Large intestine (tissue), 3 donors: ENCODE results near the gene LYSMD3. TPM values are rescaled to one million over a fixed set of nuclear protein-coding genes. Genes with fewer than 3 reads are reported as not detected.

ENCODE experiments used
- DNase-seq, 2 donors: peaks; one replicate each; pipeline versions ENCODE4 v3.0.0 to v3.0.0-alpha.2; 2013
- H3K27ac ChIP-seq: one replicate; pipeline ENCODE4 v1.5.1; 2013; ENCODE audit warnings: low read length
- H3K27me3 ChIP-seq: 2 replicates; pipeline ENCODE4 v1.6.1; 2013; ENCODE audit warnings: low read length; ENCODE audit not compliant: control insufficient read depth, insufficient read depth
- H3K36me3 ChIP-seq: 2 replicates; pipeline ENCODE4 v1.6.1; 2013; ENCODE audit warnings: low read length; ENCODE audit not compliant: control insufficient read depth, insufficient read depth
- H3K4me1 ChIP-seq: one replicate; pipeline ENCODE4 v1.6.1; 2013; ENCODE audit warnings: low read length; ENCODE audit not compliant: control insufficient read depth, insufficient read depth
- H3K4me3 ChIP-seq: one replicate; pipeline ENCODE4 v1.5.1; 2013; ENCODE audit warnings: low read length
- H3K9me3 ChIP-seq: one replicate; pipeline ENCODE4 v1.6.1; 2013; ENCODE audit warnings: mild to moderate bottlenecking, low read depth, low read length, moderate library complexity; ENCODE audit not compliant: control insufficient read depth
- WGBS: methylation state at CpG from one replicate; pipeline ENCODE4 v1.1.5; 2013; ENCODE audit warnings: low lambda C conversion rate; ENCODE audit not compliant: insufficient coverage; 5-methylcytosine and 5-hydroxymethylcytosine counted together
- polyA plus RNA-seq: library from polyadenylated mRNA; unstranded; fragments of 120-200 nt; gene quantifications from one replicate; pipeline ENCODE4 v1.2.1, GENCODE V29; 2013

The LYSMD3 gene
- polyA plus RNA-seq, 1 donor: 25.4 TPM

GRCh38 chr5:90529939-90530677, 724 bp upstream of the LYSMD3 start:
- Histone ChIP-seq H3K4me1 (peaks cover 10% of the 10 kb centered on the region), H3K9me3 (no peaks in the 10 kb centered on the region), H3K27ac (peak overlapping the region; percentile 74), H3K4me3 (peak overlapping the region; percentile 86), H3K27me3 (no peaks in the 10 kb centered on the region), H3K36me3 (no peaks in the 10 kb centered on the region)
- peak in 1 of 2 donors; percentile 55 for DNase-seq
- WGBS: no CpG with 5 or more reads among the region's 13 CpGs

DNA sequence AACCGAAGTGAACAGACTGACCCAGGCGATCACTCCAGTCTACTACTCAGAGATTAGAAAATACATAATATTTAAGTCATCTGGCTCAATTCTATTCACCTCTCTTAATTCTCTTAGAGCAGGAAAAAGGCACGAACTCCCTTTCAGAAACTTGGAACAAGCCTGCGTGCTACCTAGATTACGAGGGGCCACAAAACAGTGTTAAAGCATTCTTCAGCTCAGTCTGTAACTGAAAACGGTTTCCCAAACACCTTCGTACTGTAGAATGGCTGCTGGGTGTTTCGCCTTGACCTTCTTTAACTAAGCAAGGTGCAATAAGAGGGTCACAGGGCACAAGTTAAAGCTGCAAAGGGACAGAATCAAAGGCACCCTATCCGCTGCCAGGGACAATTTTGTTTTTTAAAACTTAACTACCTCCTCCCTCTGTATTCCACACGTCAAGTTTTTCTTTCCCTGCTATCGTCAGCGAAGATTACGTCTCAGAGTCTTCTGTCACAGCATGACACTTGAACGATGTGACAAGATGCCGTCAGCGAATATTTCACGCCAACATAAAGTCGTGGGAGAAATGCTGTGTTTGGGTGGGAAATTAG, 687 bp downstream of the LYSMD3 start:
- 0% methylated on average over 3 of the region's 18 CpGs for WGBS

GRCh38 chr5:90519081-90519480, 10.3 kb downstream of the LYSMD3 start:
- Histone ChIP-seq H3K9me3 (no peaks in the 10 kb centered on the region), H3K36me3 (peaks cover 31% of the 10 kb centered on the region), H3K27me3 (no peaks in the 10 kb centered on the region), H3K4me1 (no peaks in the 10 kb centered on the region), H3K27ac (no peak overlapping the region), H3K4me3 (no peak overlapping the region)
- WGBS: 93% methylated on average over 6 of the region's 7 CpGs
- DNase-seq: no peak

More for the DNA sequence above, 687 bp downstream of the LYSMD3 start:
- peak overlapping the region; percentile 93 for H3K27ac ChIP-seq
- H3K4me1 ChIP-seq: peaks cover 10% of the 10 kb centered on the region
- H3K4me3 ChIP-seq: peak overlapping the region; percentile 86
- H3K27me3 ChIP-seq: no peaks in the 10 kb centered on the region
- H3K9me3 ChIP-seq: no peaks in the 10 kb centered on the region
- H3K36me3 ChIP-seq: peaks cover 7% of the 10 kb centered on the region
- DNase-seq: peak in 1 of 2 donors; percentile 33

DNA sequence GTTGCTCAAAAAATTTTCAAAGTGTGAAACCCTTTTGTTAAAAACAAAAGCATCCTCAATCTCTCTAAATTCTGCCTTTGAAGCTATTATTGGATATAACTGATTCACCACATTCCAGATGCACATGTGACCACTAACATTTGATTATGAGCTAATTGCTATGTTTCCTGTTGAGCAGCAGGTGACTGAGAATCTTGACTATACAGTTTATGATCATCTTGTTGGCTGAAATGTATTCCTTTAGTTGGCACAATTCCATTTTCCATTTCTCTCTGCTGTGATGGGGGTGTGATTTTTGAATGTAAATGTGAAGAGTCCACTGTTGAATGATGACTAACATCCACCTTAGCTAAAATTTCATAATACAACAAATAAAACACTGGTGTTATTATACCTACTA, 10.7 kb downstream of the LYSMD3 start:
- H3K27me3 ChIP-seq: no peaks in the 10 kb centered on the region
- no peak overlapping the region for H3K27ac ChIP-seq
- no peaks in the 10 kb centered on the region for H3K9me3 ChIP-seq
- H3K4me3 ChIP-seq: no peak overlapping the region
- no peak for DNase-seq
- H3K36me3 ChIP-seq: peaks cover 28% of the 10 kb centered on the region
- H3K4me1 ChIP-seq: no peaks in the 10 kb centered on the region

DNA sequence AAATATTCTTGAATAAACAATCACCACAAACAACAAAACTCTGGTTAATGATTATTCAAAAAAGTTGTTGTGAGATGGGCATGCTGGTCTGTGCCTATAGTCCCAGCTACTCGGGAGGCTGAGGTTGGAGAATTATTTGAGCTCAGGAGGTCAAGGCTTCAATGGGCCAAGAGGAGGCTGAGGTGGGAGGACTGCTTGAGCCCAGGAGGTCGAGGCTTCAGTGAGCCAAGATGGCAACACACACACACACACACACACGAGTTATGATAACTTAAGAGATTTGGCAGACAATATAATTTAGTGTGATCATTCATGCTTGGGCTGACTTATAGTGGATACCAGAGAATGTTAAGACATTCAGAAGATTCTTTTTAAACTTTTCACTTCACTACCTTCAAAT, 14.9 kb downstream of the LYSMD3 start:
- H3K27ac ChIP-seq: no peak overlapping the region
- no peaks in the 10 kb centered on the region for H3K4me1 ChIP-seq
- H3K4me3 ChIP-seq: no peak overlapping the region
- H3K9me3 ChIP-seq: no peaks in the 10 kb centered on the region
- peaks cover 8% of the 10 kb centered on the region for H3K36me3 ChIP-seq
- no peak for DNase-seq
- H3K27me3 ChIP-seq: no peaks in the 10 kb centered on the region
- WGBS: no CpG with 5 or more reads among the region's 3 CpGs

DNA sequence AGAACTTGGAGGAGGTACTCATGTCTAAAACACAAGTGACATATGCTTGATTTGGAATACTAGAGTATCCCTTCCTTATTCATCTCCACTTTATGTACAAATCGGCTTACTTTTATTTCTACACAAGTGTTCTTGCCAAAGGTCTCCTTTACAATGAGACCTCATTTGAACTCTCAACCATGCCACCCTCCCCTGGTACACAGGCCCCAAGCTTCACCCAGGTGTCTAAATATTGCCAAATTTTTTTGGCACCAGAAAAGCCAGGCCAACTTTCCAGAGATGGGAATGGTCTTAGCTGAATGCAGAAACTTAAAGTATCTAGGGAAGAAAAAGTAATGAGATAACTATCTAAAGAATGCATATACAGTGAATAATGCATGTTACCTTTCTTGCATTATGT, 18.9 kb downstream of the LYSMD3 start:
- H3K9me3 ChIP-seq: no peaks in the 10 kb centered on the region
- H3K27me3 ChIP-seq: no peaks in the 10 kb centered on the region
- H3K36me3 ChIP-seq: no peaks in the 10 kb centered on the region
- no peaks in the 10 kb centered on the region for H3K4me1 ChIP-seq
- H3K27ac ChIP-seq: no peak overlapping the region
- no peak for DNase-seq
- 80% methylated on average over 1 of the region's 1 CpG for WGBS
- no peak overlapping the region for H3K4me3 ChIP-seq

DNA sequence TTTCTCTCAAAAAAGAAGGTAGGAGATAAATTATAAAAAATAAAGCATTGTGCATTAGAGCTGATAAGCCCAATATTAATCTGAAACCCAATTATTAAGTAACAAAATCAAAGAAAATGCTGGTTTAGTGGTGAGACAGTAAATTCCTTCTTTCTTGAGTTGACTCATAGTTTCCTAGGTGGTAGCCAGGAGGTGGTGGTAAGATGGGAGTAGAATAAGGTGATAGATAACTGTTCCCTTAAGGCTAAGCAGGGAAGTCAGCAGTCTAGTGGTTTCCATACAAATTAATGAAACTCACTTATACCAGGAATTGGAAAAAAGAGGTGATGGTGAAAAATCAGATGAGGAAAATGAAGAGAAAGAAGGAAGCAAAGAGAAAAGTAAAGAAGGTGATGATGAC, 23.2 kb downstream of the LYSMD3 start:
- DNase-seq: no peak
- Histone ChIP-seq H3K27me3 (no peaks in the 10 kb centered on the region), H3K4me3 (no peak overlapping the region), H3K9me3 (no peaks in the 10 kb centered on the region), H3K36me3 (no peaks in the 10 kb centered on the region), H3K27ac (no peak overlapping the region), H3K4me1 (no peaks in the 10 kb centered on the region)

GRCh38 chr5:90504743-90505142, 24.6 kb downstream of the LYSMD3 start:
- no peaks in the 10 kb centered on the region for H3K4me1 ChIP-seq
- H3K27me3 ChIP-seq: no peaks in the 10 kb centered on the region
- H3K9me3 ChIP-seq: no peaks in the 10 kb centered on the region
- no peak for DNase-seq
- H3K4me3 ChIP-seq: no peak overlapping the region
- WGBS: 83% methylated on average over 1 of the region's 2 CpGs
- H3K36me3 ChIP-seq: no peaks in the 10 kb centered on the region
- H3K27ac ChIP-seq: no peak overlapping the region

DNA sequence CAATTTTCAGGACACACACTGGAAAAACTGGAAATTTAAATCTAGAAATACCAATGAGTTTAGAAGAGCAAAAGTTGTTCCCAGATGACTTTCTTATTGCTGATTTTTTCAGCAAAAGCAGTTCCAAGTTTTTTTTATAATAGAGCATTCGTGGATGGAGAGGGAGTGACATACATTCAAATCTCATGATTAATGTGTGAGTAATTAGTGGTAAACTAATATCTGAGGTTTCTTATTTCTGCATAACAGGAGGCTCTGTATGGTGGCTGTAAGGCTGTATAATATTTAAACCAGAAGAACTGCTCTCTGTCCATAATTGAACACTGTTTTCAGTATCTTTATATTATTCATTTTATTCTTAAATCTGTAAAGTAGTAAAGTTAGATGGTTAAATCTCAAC, 25.8 kb downstream of the LYSMD3 start:
- H3K27ac ChIP-seq: no peak overlapping the region
- no peak for DNase-seq
- H3K4me3 ChIP-seq: no peak overlapping the region
- 88% methylated on average over 1 of the region's 1 CpG for WGBS
- H3K36me3 ChIP-seq: no peaks in the 10 kb centered on the region
- no peaks in the 10 kb centered on the region for H3K9me3 ChIP-seq
- no peaks in the 10 kb centered on the region for H3K4me1 ChIP-seq
- no peaks in the 10 kb centered on the region for H3K27me3 ChIP-seq

DNA sequence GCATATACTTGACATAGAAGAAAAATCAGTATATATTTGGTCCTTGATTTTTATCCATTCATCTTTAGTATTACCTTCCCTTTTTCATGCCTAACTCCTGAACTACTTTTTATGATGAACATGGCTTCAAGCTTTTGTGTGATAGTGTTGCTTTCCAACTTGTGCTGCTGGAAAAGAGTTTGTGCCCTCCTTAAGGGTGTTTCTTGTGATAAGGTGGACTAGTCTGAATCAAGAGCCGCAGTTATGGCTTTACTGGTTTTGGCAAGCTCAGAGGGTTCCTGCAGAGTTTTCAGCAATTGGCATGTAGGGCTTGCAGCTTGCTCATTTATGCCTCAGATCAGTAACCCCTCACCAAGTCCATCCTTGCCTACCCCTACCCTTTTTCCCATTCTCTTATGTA, 34.2 kb downstream of the LYSMD3 start:
- WGBS: no CpG with 5 or more reads among the region's 1 CpG

GRCh38 chr5:90494043-90494442, 35.3 kb downstream of the LYSMD3 start:
- Histone ChIP-seq H3K27me3 (no peaks in the 10 kb centered on the region), H3K4me3 (no peak overlapping the region), H3K9me3 (no peaks in the 10 kb centered on the region), H3K36me3 (no peaks in the 10 kb centered on the region), H3K27ac (no peak overlapping the region), H3K4me1 (no peaks in the 10 kb centered on the region)
- DNase-seq: no peak

More for the DNA sequence above, 34.2 kb downstream of the LYSMD3 start:
- H3K27ac ChIP-seq: no peak overlapping the region
- no peak overlapping the region for H3K4me3 ChIP-seq
- no peaks in the 10 kb centered on the region for H3K36me3 ChIP-seq
- no peaks in the 10 kb centered on the region for H3K4me1 ChIP-seq
- no peak for DNase-seq
- no peaks in the 10 kb centered on the region for H3K9me3 ChIP-seq
- H3K27me3 ChIP-seq: no peaks in the 10 kb centered on the region
